NCI-H526 treated with DMSO at 0.1 percent for 48 hours (cell line): ENCODE results near the gene FSD1.
"Not testable (repeated sequence)": the region's sequence is repeated elsewhere in the genome, so short reads cannot be mapped to it uniquely, and the experiment has no call there.

ENCODE experiments used
- DNase-seq: peaks from one replicate; lab custom pipeline; 2025; lab: John Stamatoyannopoulos, UW

The FSD1 gene

GRCh38 chr19:4304538-4305256 lies at the start of gene FSD1:
Gene FSD1 (plus strand): TSS chr19:4304598. CDS start chr19:4304747, 149 bp downstream.
- DNase-seq, result peak; percentile 28

GRCh38 chr19:4256563-4256962 lies 47.8 kb upstream of the FSD1 start:
- no peak for DNase-seq

GRCh38 chr19:4257025-4257424 lies 47.4 kb upstream of the FSD1 start:
- no peak for DNase-seq

GRCh38 chr19:4258181-4258580 lies 46.2 kb upstream of the FSD1 start:
- no peak for DNase-seq

DNA sequence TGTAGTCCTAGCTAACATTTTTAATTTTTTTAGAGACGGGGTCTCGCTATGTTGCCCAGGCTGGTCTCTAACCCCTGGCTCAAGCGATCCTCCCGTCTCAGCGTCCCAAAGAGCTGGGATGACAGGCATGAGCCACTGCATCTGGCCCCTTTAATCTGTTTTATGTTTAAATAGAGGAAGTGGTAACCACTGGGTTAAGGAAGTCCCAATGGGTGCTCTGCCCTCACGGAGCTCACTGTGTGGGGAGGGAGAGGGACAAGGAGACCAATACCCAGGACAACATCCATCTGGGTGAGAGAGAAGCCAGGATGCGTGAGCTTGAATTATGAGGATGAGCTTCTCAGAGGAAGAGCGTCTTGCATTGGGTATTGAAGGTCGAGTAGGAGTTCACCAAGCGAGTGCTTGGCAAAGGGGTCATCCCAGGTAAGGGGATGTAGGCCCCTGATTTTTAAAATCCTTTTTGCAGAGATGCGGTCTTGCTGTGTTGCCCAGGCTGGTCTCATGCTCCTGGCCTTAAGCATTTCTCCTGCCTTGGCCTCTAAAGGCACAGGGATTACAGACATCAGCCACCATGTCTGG lies 43.7 kb upstream of the FSD1 start:
- no peak for DNase-seq

GRCh38 chr19:4264812-4265211 lies 39.6 kb upstream of the FSD1 start:
- DNase-seq, result no peak

- no peak for DNase-seq
Measured at GRCh38 chr19:4266253-4267000, 38.0 kb upstream of the FSD1 start.

GRCh38 chr19:4267101-4267900 lies 37.1 kb upstream of the FSD1 start:
- peak; percentile 5 for DNase-seq

- no peak for DNase-seq
Measured at GRCh38 chr19:4267901-4268815, 36.2 kb upstream of the FSD1 start.

DNA sequence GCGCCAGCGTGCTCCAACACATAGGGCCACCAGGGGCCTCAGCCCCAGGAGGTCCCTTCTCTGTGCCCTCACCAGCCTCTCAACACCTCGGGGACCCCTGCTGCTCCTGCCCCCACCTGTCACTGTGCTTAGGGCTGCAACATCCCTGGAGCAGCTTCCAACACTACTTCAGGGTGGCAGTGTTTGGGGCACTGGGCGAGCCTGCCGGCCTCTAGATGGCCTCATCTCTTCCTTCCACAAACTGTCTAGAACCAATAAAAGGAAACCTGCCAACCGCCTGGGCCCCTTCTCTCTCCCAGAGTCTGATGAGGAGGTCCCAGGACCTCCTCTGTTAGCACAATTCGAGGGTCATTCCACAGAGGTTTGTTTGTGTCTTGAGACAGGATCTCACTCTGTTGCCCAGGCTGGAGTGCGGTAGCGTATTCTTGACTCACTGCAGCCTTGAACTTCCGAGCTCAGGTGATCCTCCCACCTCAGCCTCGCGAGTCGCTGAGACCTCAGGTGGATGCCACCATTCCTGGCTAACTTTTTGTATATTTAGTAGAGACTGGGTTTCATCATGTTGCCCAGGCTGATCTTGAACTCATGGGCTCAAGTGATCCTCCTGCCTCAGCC lies 35.5 kb upstream of the FSD1 start:
- DNase-seq, result no peak

DNA sequence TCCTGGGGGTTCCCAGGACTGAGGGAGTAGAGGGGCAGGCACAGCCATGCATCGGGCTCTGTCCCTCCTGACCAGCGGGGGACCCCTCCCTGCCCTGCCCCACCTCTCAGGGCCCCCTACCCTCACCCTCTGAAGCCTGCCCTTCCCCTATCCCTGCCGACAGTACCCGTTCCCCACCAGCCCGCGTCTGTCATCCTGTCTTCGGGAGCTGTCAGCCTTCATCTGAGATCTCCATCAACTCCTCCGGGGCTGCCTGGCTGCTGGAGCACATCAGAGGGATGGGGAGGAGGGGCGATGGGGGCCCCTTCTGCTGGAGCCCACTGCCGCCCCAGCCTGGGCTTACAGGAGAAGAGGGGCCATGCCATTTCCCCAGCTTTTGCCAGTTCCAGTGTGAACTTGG lies 31.5 kb upstream of the FSD1 start:
- no peak for DNase-seq

- not testable (repeated sequence) for DNase-seq
Measured at GRCh38 chr19:4274321-4274686, 30.1 kb upstream of the FSD1 start.

DNA sequence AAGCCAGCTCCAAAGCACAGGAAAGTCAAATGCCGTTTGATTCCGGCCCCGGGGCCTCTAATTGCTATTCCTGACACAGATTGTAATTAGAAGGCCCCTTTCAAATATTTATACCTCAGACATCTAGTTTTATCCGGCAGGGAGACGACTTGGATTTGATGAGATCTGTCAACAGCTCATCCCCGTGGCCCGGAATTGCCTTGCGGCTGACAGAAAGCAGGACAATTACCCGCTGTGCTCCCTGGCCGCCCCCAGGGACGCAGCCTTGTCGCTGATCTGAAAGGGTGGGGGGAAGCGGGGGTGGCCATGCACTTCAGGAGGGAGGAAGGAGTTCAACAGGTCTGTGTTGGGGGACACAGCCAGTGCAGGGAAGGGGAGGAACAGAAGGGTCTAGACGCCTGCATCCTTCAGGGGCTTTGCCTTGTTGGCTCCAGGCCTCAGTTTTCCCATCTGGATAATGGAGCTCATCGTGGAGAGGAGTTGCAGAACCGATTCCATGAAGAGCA lies 27.2 kb upstream of the FSD1 start:
- DNase-seq, result no peak

- no peak for DNase-seq
Measured at GRCh38 chr19:4278010-4278409, 26.4 kb upstream of the FSD1 start.

GRCh38 chr19:4278419-4279266 lies 25.8 kb upstream of the FSD1 start, which contains the start of gene SHD:
Gene SHD (plus strand): TSS chr19:4279266. CDS start chr19:4280064, 798 bp downstream.
- DNase-seq, result no peak

DNA sequence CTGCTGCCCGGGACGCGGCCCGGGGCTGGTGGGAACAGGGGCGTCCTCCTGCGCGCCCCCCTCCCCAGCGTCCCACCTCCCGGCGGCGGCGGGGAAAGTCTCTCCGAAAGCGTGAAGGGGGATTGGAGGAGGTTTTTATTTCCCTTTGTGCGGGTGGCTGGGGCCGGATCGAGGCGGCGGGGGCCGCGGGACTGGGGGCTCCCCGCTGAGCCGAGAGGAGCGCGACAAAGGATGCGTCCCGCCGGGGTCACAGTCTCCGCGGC lies 25.2 kb upstream of the FSD1 start:
- no peak for DNase-seq

DNA sequence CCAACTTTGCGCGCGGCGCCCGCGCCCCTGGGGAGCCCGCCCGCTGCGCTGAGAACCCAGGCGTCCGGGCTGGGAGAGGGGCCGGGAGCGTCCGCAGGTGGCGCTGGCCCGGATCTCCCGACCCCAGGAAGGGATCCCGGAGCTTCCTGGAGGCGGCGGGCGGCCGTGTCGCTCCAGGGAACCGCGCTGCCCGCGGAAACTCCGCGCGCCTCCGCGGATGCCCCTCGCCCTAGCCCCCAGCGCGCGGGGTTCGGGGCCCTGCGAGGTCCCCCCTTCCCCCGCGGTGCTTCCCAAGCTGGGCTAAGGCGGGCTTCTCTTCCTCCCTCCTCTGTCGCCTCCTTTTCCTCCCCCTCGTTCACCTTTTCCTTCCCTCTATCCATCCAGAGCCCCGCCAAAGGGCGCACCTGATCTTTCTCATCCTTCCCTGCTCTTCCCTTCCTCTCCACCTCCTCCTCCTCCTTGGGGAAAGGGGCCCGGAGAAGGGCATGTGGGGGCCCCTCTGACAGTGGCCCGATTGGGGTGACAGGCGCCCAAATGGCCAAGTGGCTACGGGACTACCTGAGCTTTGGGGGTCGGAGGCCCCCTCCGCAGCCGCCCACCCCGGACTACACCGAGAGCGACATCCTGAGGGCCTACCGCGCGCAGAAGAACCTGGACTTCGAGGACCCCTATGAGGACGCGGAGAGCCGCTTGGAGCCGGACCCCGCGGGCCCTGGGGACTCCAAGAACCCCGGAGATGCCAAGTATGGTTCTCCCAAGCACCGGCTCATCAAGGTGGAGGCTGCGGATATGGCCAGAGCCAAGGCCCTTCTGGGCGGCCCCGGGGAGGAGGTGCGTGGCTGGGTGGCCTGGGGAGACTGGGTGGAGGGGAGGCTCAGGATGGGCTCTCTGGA lies 24.6 kb upstream of the FSD1 start:
- DNase-seq, result no peak

- DNase-seq, result peak; percentile 11
Measured at GRCh38 chr19:4284176-4284958, 20.0 kb upstream of the FSD1 start.
